Prostate gland (tissue), 2 donors: ENCODE measurements around the gene PRPF38A. TPM values are rescaled to one million over a fixed set of nuclear protein-coding genes. Genes with fewer than 3 reads are reported as not detected.

Source experiments
- DNase-seq: peaks from one replicate; pipeline ENCODE4 v3.0.0-alpha.2; 2019; ENCODE audit warnings: low spot score
- H3K27ac ChIP-seq, 2 donors: fragments of 200-600 bp; sonication (generic); 2 replicates each; pipeline ENCODE4 v1.5.1; 2017 to 2019
- H3K27me3 ChIP-seq: fragments of 200-600 bp; sonication (generic); replicated peaks from 2 replicates; pipeline ENCODE4 v1.5.1; 2019; ENCODE audit not compliant: insufficient read depth
- H3K36me3 ChIP-seq, 2 donors: fragments of 200-600 bp; sonication (generic); 1 replicate in 1 of 2; 2 replicates in 1 of 2; pipeline versions ENCODE4 v1.5.1 to v1.8.1; 2017 to 2019
- H3K4me1 ChIP-seq: fragments of 200-600 bp; sonication (generic); replicated peaks from 2 replicates; pipeline ENCODE4 v1.5.1; 2019
- H3K4me3 ChIP-seq, 2 donors: fragments of 200-600 bp; sonication (generic); 2 replicates each; pipeline ENCODE4 v1.5.1; 2017 to 2019
- H3K9me3 ChIP-seq: fragments of 200-600 bp; sonication (generic); 2 replicates; pipeline ENCODE4 v1.5.1; 2017
- POLR2A ChIP-seq: fragments of 450-650 bp; IDR thresholded peaks from one replicate; pipeline ENCODE4 v1.6.1; 2016; ENCODE audit warnings: antibody characterized with exemption, mild to moderate bottlenecking
- POLR2AphosphoS5 ChIP-seq: sonication (generic); formaldehyde crosslinking; IDR thresholded peaks from one replicate; pipeline ENCODE4 v1.6.1; 2017; ENCODE audit warnings: antibody characterized with exemption
- WGBS: methylation state at CpG from one replicate; pipeline ENCODE4 v1.1.5; 2018; 5-methylcytosine and 5-hydroxymethylcytosine counted together
- intact Hi-C: fragments of 100-400 bp; cut with DNase I; formaldehyde crosslinking; loops from one replicate; pipeline ENCODE4 v1.14.2; 2022
- total RNA-seq, 2 donors: library from RNA; depleted of rRNA; stranded (reverse); fragments of >200 nt; gene quantifications; one replicate each; pipeline ENCODE4 v1.1.0, GENCODE V29; 2016
- TF ChIP-seq, protein P1 (sequence below), 4 experiments: fragments of 200-600 bp in 2 of 4; fragments of 450-650 bp in 2 of 4; sonication (generic) in 2 of 4; IDR thresholded peaks; 1 replicate in 3 of 4; 2 replicates in 1 of 4; pipeline ENCODE4 v1.5.1; 2016 to 2019; ENCODE audit warnings: antibody characterized with exemption in 4 of 4, mild to moderate bottlenecking in 2 of 4, moderate library complexity in 2 of 4

The PRPF38A gene
- total RNA-seq, 2 donors from 2014 or later: 15.3 to 24.8 TPM

DNA sequence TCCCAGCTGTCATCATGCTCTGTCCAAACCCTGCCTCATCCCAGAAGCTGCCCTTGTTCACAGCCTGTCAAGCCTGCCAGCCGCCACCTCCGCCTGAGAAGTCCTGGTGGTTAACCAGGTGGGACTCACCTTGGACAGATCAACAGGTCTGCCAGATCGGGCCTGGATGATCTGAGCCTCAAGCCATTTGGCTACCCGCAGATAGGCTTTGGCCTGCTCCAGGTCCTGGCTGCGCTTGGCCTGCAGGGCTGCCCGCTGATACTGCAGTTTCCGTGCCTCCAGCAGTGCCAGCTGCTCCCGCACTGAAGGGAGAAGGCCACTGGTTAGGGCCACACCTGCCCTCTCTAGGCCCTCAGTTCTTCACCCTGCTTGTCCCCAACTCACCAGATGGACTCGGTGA lies 47.0 kb upstream of the PRPF38A start:
- WGBS: 98% methylated on average over 9 of the region's 9 CpGs
- Histone ChIP-seq H3K27ac (no peak overlapping the region), H3K27me3 (no peaks in the 10 kb centered on the region), H3K36me3 (peaks cover 48 to 53% of the 10 kb centered on the region in 2 donors), H3K4me3 (no peak overlapping the region), H3K9me3 (no peaks in the 10 kb centered on the region), H3K4me1 (no peaks in the 10 kb centered on the region)
- intact Hi-C loops: no loop called here
- no peak for DNase-seq
- TF ChIP-seq POLR2A (no peak), POLR2AphosphoS5 (no peak)
- TF ChIP-seq, protein P1, sequence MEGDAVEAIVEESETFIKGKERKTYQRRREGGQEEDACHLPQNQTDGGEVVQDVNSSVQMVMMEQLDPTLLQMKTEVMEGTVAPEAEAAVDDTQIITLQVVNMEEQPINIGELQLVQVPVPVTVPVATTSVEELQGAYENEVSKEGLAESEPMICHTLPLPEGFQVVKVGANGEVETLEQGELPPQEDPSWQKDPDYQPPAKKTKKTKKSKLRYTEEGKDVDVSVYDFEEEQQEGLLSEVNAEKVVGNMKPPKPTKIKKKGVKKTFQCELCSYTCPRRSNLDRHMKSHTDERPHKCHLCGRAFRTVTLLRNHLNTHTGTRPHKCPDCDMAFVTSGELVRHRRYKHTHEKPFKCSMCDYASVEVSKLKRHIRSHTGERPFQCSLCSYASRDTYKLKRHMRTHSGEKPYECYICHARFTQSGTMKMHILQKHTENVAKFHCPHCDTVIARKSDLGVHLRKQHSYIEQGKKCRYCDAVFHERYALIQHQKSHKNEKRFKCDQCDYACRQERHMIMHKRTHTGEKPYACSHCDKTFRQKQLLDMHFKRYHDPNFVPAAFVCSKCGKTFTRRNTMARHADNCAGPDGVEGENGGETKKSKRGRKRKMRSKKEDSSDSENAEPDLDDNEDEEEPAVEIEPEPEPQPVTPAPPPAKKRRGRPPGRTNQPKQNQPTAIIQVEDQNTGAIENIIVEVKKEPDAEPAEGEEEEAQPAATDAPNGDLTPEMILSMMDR (IDR thresholded peaks at IDR 0.05): no peak

DNA sequence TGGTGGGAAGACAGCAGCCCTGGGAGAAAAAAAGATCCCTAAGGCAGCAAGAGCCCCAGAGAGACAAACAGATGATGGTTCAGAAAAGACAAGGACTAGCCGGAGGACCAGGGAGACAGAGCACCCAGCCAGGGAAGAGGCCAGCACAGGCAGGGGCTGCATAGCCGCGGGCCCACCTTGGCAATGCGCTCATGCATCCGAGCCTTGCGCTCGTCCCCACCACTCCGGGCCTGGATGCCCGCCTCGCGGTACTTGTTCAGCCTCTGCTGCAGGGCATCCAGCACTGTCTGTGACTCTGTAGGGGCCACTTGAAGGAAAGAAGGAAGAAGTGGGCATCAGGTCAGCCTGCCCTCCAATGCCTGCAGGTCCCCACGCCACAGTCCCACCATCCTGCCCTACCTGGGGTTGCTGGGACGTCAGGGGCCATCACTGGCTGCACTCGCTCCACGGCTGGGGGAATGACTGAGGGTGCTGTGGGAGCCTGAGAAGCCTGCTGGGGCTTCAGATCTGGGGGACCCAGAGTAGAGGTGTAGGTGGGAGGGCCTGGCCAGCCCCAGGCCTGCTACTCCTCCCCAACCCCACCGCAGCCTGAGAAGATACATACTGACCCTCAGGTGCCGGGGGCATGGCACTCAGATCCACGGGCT lies 45.4 kb upstream of the PRPF38A start:
- Histone ChIP-seq H3K36me3 (peaks cover 39 to 45% of the 10 kb centered on the region in 2 donors), H3K27me3 (no peaks in the 10 kb centered on the region), H3K4me1 (no peaks in the 10 kb centered on the region), H3K9me3 (no peaks in the 10 kb centered on the region), H3K4me3 (no peak overlapping the region), H3K27ac (no peak overlapping the region)
- TF ChIP-seq, protein P1 (IDR thresholded peaks at IDR 0.05): no peak
- TF ChIP-seq POLR2A (no peak), POLR2AphosphoS5 (no peak)
- intact Hi-C loops: no loop called here
- no peak for DNase-seq
- 95% methylated on average over 18 of the region's 18 CpGs for WGBS

DNA sequence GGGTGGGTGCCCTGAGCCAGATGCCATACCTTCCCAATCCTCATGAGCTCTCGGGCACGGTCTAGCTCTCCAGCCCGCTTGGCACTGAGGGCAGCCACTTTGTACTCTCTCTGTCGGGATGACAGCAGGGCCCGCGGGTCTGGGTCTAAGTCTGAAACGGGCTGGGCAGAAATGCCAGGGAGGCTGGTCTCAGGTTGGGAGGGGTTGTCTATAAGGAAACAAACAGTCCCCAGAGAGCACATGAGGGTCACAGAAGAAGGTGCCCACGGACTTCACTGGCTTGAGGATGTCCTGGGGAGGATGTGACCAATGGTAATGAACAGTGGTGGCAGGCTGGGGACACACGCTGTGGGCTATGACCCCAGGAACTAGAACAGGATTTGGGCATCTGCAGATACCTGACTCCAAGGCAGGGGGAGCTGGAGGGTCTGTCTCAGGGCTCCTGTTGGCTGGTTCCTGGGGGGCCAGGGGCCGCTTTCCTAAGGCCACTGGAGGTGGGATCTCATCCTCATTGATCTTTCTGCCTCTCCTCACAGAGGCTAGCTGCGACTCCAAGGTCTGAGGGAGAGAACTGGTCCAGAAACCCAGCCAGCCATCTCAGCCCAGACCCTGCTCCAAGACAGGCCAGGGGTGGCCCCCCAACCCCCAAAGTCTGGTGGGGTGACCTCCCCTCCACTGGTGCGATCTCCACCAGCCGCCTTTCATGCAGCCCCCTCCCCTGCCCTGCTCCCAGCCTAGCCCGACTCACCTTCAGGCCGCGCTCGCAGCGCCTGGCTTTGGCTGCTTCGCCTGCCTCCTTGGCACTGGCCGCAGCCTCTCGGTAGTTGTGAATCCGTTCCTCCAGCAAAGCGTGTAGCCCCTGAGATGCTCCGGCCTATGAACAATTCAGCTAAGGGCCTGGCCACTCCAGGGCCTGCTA lies 44.5 kb upstream of the PRPF38A start:
- intact Hi-C loops: loop anchor here (10.0 kb wide), 1 partner anchor 215 kb away; the partner anchor contains the start of gene ZFYVE9

DNA sequence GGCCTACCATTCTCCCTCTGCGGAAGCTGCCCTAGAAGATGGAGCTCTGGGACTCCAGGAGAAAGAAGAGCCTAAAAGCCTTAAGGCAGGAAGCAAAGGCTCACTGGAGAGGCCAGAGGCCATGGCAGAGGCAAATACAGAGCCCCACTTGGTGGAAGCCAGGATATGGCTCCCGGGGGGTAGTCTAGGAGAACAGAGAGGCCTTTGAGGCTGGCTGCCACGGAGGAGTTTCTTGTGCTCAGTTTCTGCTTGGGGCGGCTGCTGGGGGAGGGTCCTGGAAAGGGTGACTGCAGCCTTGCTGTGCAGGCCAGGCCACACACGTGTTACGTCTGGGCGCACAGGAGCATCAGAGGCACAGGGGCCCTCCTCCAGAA lies 43.8 kb upstream of the PRPF38A start:
- intact Hi-C loops: loop anchor here (10.0 kb wide), 1 partner anchor 216 kb away; the partner anchor contains the start of gene ZFYVE9

More for the DNA sequence above, 44.5 kb upstream of the PRPF38A start:
- H3K4me3 ChIP-seq: no peak overlapping the region
- no peaks in the 10 kb centered on the region for H3K4me1 ChIP-seq
- H3K27me3 ChIP-seq: no peaks in the 10 kb centered on the region
- no peak for TF ChIP-seq POLR2AphosphoS5
- TF ChIP-seq, protein P1 (IDR thresholded peaks at IDR 0.05): no peak
- TF ChIP-seq POLR2A: no peak
- no peaks in the 10 kb centered on the region for H3K9me3 ChIP-seq
- 94% methylated on average over 24 of the region's 24 CpGs for WGBS
- no peak overlapping the region for H3K27ac ChIP-seq
- peaks cover 39 to 45% of the 10 kb centered on the region in 2 donors for H3K36me3 ChIP-seq
- DNase-seq: no peak

More for the DNA sequence above, 43.8 kb upstream of the PRPF38A start:
- H3K27me3 ChIP-seq: no peaks in the 10 kb centered on the region
- TF ChIP-seq POLR2AphosphoS5: no peak
- TF ChIP-seq, protein P1 (IDR thresholded peaks at IDR 0.05): no peak
- TF ChIP-seq POLR2A: no peak
- no peaks in the 10 kb centered on the region for H3K4me1 ChIP-seq
- peaks cover 39 to 42% of the 10 kb centered on the region in 2 donors for H3K36me3 ChIP-seq
- no peak for DNase-seq
- H3K27ac ChIP-seq: no peak overlapping the region
- no peak overlapping the region for H3K4me3 ChIP-seq
- 94% methylated on average over 7 of the region's 7 CpGs for WGBS
- H3K9me3 ChIP-seq: no peaks in the 10 kb centered on the region
